ENCODE measurements around the gene CENPH. TPM values are rescaled to one million over a fixed set of nuclear protein-coding genes. Genes with fewer than 3 reads are reported as not detected.

Gene CENPH
- total and polyA plus RNA-seq, 2 of the 8 experiments (the other 6 are each of a cell fraction or from before 2014, with no cell fraction given), result 69.0 to 82.8 TPM

DNA sequence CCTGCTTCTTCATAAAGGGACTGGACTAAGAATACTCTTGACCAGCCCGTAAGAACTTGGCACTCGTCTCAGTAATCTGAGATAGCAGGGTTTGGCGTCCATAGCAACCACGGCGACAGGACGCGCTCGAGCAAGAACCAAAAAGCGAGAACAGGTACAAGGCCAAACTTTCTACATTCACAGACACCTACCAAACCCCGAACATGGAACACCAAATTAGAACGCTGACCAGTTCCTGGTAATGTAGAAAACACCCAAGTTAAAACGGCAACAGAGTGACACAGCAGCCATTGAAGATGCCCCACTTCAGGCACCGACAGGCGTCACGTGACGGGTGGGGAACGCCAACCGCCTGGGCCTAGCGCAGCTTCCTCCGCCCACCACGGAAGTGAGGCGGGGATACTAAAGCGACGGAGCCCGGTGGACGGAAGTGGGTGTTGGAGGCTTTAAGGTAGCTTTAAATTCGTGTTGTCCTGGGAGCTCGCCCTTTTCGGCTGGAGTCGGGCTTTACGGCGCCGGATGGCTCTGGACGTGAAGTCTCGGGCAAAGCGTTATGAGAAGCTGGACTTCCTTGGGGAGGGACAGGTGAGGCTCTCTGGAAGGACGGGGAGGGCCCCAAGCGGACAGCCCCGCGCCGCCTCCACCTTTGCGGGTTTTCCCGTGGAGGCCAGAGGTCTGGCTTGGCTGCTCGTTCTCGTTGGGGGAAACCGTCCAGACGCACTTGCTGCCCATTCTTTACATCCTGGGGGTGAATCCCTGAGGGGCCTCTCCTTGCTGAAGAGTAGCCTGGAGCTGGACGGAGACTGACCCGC is 45.3 kb downstream of the CENPH start, which contains the start of gene CDK7 (continued):
- TF ChIP-seq, protein P1, sequence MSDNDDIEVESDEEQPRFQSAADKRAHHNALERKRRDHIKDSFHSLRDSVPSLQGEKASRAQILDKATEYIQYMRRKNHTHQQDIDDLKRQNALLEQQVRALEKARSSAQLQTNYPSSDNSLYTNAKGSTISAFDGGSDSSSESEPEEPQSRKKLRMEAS (IDR thresholded peaks at IDR 0.05), result peak; percentile 79
- TF ChIP-seq, protein P2, sequence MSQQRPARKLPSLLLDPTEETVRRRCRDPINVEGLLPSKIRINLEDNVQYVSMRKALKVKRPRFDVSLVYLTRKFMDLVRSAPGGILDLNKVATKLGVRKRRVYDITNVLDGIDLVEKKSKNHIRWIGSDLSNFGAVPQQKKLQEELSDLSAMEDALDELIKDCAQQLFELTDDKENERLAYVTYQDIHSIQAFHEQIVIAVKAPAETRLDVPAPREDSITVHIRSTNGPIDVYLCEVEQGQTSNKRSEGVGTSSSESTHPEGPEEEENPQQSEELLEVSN (IDR thresholded peaks at IDR 0.05), result no peak
- TF ChIP-seq PHF8 (conservative IDR thresholded peaks at IDR 0.05; ENCODE audit: low read depth, low read length), result peak; percentile 74
- peak; percentile 20; the same call in 1 of the 2 replicates for TF ChIP-seq CREB1 (IDR thresholded peaks at IDR 0.05)
- no peak for TF ChIP-seq TEAD4 (IDR thresholded peaks at IDR 0.05; ENCODE audit: low read depth, low read length)
- TF ChIP-seq MAFK (IDR thresholded peaks at IDR 0.05; ENCODE audit: low read depth, low read length), result no peak
- TF ChIP-seq RAD21 (IDR thresholded peaks at IDR 0.05 in 1 of 2, conservative IDR thresholded peaks at IDR 0.05 in 1 of 2; ENCODE audit: low read depth in 2 of 2, low read length in 2 of 2), result no peak; a peak in 1 of 4 replicates
- TF ChIP-seq KDM5A (IDR thresholded peaks at IDR 0.05; ENCODE audit: low read length), result no peak; the same call in 1 of the 2 replicates
- TF ChIP-seq HDAC2 (IDR thresholded peaks at IDR 0.05; ENCODE audit: borderline replicate concordance in 1 of 2, low read depth in 2 of 2, low read length in 2 of 2), result peak; percentile 86 to 100; a peak in 3 of 4 replicates
- peak; percentile 87 for TF ChIP-seq GABPA (IDR thresholded peaks at IDR 0.05; ENCODE audit: borderline replicate concordance, insufficient read depth, low read length)
- TF ChIP-seq CBX5 (IDR thresholded peaks at IDR 0.05; ENCODE audit: low read depth, low read length), result no peak
- no peak for TF ChIP-seq SIRT6 (IDR thresholded peaks at IDR 0.05; ENCODE audit: low read length)
- no peak for TF ChIP-seq SRF (IDR thresholded peaks at IDR 0.05; ENCODE audit: low read depth, low read length)
- no peak; the same call in 1 of the 2 replicates for TF ChIP-seq EGR1 (IDR thresholded peaks at IDR 0.05; ENCODE audit: borderline replicate concordance, low read depth, low read length)
- peak; percentile 77 for TF ChIP-seq KDM4A (IDR thresholded peaks at IDR 0.05; ENCODE audit: low read depth, low read length, severe bottlenecking)
- peak; percentile 54 for TF ChIP-seq TAF7 (optimal IDR thresholded peaks at IDR 0.05; ENCODE audit: borderline replicate concordance, low read depth, low read length)
- TF ChIP-seq TCF12 (IDR thresholded peaks at IDR 0.05; ENCODE audit: low read depth, low read length), result no peak
- no peak for TF ChIP-seq BACH1 (IDR thresholded peaks at IDR 0.05; ENCODE audit: low read length)
- no peak for TF ChIP-seq SIX5 (IDR thresholded peaks at IDR 0.05; ENCODE audit: low read depth, low read length)
- TF ChIP-seq, protein P3, sequence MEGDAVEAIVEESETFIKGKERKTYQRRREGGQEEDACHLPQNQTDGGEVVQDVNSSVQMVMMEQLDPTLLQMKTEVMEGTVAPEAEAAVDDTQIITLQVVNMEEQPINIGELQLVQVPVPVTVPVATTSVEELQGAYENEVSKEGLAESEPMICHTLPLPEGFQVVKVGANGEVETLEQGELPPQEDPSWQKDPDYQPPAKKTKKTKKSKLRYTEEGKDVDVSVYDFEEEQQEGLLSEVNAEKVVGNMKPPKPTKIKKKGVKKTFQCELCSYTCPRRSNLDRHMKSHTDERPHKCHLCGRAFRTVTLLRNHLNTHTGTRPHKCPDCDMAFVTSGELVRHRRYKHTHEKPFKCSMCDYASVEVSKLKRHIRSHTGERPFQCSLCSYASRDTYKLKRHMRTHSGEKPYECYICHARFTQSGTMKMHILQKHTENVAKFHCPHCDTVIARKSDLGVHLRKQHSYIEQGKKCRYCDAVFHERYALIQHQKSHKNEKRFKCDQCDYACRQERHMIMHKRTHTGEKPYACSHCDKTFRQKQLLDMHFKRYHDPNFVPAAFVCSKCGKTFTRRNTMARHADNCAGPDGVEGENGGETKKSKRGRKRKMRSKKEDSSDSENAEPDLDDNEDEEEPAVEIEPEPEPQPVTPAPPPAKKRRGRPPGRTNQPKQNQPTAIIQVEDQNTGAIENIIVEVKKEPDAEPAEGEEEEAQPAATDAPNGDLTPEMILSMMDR (IDR thresholded peaks at IDR 0.05; ENCODE audit: control extremely low read depth in 1 of 3, insufficient read depth in 1 of 3, low read depth in 1 of 3, low read length in 3 of 3), result no peak

Data from H1 (cell line).